HG03103 (cell line): ENCODE results near the gene NPC1.
"Not testable (repeated sequence)": the region's sequence is repeated elsewhere in the genome, so short reads cannot be mapped to it uniquely, and the experiment has no call there.

Source experiments
- ATAC-seq: cut with Tn5 transposase; IDR thresholded peaks from one replicate; pipeline ENCODE4 v1.9.1; 2021; ENCODE audit warnings: low read depth; ENCODE audit not compliant: unreplicated experiment

The NPC1 gene

DNA sequence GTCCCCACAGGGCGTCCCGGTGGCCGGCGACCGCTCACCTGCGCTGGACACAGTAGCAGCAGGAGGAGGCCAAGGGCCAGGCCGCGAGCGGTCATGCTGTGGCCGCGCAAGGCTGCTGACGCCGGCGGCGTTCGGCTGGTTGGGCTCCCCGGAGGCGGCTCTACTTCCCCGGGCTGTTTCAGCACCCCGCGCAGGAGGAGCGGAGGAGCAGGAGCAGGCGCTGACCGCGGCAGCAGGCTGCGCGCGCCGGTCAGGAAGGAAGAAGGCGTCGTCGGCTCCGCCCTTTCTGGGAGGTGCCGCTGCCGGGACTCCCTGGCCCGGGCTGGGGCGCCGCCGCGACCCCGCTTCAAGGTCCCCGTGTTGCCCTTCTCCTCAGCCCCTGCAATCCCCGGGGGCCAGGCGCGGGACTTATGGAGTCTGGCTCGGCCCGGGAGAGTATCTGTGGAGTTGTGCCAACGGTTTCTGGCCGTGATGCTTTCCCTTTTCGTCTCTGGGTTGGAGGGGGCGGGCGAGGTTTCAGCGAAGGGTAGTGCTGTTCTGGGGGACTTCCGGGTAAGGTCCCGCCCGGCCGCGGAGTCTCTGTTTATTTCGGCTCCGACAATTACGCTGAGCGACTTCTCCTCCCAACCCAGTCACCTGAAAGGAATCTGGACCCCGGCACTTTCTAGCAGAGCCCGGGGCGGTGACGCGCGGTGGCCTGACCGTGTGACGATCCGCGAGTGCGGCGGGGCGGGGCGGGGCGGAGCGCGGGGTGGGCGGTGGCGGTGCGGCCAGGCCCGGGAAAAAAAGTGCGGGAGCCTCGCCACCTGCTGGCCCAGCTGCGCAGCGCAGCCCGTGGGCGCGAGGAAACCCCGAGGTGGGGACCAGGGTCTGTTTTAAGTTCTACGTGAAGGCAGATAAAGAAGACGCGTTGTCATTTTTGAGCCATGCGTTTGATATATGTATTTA lies at the start of gene NPC1:
Gene NPC1 (minus strand): TSS at position 258 of the 948 bp plus-strand sequence. CDS start 163 bp downstream, at position 95.
- ATAC-seq: peak; percentile 89

DNA sequence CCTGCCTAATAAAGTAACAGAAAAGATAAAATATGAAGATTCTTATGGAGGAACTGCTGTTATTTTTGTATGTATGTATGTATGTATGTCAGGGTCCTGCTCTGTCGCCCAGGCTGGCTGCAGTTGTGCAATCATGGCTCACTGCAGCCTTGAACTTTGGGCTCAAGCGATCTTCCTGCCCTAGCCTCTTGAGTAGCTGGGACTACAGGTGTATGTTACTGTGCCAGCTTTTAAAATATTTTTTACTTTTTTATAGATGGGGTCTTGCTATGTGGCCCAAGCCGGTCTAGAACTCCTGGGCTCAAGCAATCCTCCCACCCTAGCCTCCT lies 49.7 kb upstream of the NPC1 start:
- ATAC-seq: no peak

DNA sequence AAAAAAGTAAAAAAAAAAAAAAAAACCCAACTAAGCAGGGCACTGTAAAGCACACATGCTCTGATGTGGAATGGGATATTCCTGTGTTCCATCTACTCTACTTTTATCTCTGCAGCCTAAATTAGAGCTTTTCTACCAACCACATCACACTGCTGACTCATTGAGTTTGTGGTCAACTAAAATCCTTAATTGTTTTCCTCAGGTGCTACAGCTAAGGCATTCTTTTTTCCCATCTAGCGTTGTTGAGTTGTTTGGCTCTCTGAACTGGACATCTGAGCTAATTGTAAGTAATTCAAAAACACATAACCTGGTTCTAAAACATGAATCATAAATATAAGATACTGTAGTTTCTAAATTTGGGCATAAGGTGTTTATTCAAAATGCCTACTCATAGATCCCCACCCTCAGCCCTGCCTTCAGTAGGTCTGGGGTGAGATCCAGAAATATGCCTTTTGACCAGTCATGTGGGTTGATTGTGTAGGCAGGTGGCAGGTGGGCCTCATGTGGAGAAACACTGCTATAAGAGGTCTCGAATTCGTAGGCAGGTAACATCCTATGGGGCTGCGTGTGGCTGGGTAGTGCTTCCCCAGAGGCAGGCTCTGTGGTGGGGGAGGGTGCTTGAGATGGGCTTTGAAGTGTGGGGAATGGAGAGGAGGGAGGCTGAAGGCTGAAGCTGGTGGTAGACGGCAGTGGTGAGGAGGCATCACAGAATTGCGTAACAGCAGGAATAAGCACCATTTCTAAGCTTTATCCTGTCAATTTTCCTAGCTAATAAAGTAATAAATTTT lies 49.2 kb upstream of the NPC1 start:
- ATAC-seq: no peak

DNA sequence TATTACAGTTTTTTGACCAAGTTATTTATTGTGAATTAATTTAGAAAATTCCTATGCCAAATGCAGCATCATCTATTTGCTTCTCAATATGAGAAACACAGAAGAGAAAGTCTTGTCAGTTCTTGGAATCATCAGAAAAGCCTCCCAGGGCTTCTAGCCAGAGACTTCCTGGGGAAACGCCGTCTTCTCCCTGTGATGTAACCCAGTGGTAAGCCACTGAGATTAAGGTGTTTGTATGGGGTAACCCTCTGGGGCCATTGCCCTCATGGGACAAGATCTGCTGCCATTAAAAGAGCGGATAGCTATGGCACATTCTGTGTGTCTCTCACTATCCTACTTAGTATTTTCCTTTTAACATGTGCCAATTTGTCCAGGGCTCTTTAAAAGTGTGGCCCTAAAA lies 48.4 kb upstream of the NPC1 start:
- no peak for ATAC-seq

DNA sequence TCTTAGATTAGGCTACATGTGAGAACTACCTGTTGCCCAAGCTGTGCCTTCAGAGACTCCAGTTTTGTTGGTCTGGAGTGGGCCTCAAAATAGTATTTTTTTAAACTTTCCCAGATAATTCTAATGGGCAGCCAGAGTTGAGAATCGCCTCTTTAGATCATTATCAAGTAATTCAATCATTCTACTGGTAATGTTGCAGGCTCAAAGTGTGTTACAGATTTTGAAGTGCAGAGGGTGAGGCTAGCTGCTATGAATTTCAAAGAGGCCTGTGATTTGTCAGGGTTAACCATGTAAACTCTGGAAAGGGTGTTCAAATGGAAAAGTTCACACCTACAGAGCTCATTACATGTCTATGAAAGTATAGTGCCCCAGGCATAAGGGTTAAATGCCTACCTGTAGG lies 46.3 kb upstream of the NPC1 start:
- no peak for ATAC-seq

DNA sequence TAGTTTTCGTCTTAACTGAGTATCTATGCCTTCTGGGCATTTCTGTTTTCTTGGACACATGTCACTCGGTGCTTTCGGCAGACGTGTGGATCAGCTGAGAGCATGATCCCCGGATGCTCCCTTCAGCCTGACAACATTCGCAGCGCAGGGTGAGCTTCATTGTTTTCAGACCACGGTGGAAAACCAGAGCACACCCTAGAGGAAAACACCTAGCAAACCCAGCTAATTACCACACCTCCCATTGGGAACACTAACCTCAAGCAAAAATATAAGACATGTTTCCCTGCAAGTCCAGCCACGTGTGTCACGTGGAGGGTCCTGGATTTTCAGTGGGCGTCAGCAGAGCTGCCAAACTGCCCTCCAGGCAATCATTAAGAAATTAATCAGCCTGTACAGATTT lies 45.4 kb upstream of the NPC1 start:
- ATAC-seq: no peak

DNA sequence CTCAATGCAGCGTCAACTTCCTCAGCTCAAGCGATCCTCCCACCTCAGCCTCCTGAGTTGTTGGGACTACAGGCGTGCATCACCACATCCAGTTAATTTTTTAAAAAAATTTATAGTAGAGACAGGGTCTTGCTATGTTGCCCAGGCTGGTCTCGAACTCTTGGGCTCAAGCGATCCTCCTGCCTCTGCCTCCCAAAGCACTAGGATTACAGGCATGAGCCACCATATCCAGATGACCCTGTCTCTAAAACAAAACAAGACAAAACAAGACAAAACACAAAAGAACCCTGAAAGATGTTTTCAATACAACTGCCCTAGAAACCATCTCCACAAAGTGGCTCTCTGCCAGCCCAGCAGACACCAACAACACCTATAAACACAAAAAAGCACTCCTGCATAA lies 45.0 kb upstream of the NPC1 start:
- ATAC-seq: no peak

DNA sequence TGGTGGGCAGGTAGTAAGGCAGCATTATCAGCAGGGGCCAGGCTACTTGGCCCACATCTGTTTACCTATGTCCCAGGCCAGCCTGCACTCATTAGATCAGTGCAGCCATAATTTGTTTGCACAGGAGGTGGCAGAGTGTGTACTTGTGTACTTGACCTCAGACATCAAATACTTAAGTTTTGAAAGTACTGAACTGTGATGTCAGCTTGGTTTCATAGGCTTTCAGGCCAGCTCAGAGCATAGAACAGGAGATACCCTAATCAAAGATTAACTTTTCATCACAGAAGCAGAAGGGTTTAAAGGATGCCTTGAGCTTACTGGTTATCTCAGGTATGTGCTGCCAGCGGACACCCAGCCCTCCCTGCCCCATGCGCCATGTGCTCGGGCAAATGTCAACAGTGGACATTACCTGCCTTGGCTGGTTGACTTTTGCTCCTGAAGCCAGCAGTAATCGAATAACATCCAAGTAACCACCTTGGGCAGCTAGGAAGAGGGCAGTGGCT lies 43.2 kb upstream of the NPC1 start:
- ATAC-seq: no peak

DNA sequence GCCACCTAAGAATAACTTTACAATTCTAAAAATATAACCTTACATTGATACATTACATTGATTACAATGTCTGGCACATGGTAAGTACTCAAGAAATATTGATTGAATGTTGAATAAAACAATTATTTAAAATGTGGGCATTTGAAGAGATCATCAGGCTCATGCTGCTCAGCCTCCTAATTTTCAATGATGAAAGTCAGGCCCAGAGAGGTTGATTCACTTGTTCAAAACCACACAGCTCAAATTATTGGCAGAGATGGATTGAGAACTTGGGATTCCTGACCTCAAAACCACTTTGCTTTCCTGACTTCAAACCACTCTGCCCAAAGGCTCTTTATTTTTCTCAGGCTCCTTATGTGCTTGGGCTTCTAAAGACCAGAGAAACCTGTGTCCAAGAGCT lies 41.7 kb upstream of the NPC1 start:
- ATAC-seq: no peak

DNA sequence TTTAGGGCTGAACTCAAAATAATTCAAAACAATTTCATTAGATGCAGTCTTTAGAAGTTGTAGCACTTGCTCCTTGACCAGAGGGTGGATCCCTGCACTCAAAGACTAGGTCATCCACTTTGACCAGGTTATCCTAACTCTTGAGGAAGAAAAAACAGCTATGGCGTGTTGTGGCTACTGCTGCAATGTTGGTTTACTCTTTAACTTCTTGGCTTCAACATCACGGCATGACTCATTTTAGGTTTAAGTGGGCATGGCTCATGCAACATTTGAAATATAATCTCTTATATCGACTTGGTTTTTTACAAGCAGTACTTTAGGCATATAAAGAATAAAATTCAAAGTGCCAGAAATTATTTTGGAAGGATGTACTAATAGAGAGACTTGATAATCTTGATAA lies 41.0 kb upstream of the NPC1 start:
- no peak for ATAC-seq

DNA sequence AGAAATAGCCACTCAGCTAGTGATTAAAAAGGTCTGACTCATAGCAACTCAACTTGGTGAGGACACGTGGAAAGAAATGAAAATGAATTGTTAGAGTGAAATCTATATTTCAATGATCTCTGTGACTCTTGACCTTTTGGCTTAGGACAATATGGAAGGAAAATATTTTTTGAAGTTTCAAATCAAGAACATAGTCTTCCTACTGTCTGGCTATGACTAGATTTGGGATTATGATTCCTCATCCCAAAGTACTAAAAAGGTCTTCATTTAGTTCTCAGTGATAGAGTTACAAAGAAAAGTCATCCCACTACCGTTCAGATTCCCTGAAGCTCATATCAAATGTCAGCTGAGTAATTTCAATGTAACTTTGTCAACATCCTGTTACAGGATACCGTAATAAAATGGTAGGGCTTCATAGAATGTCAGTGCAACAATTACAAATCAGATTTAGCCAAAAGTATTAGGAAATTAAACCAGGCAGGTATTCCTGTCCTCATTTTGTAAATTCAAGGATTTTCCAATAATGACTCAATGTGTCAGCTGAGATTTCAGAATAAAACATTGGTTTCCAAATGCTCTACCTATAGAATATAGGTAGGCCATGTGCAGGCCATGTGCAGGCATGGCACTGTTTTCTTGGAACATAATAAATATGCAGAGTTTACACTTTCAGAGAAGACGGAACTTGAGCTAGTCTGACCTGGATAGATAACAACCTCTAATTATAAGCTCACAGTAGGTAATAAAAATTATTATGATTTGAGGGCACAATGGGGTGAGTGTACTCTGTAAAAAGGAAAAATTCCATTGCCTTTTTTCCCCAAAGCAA lies 40.4 kb upstream of the NPC1 start:
- no peak for ATAC-seq

DNA sequence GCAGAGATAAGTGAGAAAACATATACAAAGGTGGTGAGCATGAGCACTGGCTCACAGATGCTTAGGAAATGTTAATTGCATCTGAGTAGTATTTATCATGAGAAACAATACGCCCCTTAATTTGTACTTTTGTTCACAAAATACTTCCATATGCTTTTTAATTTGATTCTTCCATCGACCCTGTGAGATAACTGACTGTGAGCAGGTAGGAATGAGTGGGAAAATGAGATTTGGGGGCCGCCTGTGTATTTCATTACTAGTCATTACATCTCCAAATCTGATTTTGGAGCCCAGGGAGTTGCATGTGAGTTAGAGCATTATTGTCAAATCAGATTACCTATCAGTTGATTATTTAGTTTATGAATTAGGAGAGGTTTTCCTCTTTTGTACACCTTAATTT lies 36.7 kb upstream of the NPC1 start:
- no peak for ATAC-seq

DNA sequence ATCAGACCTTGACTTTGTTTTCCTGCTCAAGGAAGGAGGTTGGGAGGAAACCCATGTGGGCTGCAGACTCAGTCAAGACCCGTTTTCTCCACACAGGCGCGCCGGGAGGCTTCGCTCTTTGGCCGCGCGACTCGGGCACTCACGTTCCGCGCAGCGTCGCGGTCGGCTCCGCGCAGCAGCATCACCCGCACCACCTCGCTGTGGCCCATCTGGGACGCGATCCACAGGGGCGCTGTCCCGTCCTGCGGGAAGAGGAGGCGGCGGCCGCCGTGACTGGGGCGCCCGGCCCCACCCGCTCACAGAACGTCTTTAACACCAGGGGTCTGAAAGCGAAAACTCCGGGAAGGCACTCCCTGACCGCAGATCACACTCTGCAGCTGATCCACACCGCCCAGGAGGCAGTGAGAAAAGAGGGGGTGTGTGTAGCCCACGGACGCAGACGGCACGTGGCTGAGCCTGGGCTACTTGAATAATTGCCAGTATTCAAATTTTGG lies 33.1 kb upstream of the NPC1 start:
- ATAC-seq: no peak

DNA sequence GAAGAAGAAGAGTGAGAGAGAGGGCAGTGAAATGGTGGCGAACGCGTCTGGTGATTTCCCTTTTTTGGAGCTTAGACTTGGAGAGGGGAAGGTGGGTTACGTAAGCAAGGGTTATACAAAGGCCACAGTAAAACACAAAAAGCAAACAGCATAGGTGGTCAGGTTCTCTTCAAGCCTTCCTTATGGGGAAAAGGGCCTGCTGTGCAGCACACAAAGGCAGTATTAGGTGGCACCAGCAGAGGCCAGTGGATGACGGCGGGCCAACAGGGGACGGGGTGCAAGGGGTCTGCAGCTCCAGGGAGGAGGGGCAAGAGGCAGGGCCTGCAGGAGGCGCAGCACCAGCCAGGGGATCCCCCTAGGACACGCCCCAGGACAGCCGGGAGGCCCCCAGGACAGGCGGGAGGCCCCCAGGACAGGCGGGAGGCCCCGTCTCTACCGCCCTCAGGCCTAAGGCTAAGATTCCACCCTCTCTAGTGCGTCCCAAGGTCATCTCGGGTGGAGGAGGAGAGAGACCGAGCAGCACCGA lies 32.6 kb upstream of the NPC1 start:
- no peak for ATAC-seq

DNA sequence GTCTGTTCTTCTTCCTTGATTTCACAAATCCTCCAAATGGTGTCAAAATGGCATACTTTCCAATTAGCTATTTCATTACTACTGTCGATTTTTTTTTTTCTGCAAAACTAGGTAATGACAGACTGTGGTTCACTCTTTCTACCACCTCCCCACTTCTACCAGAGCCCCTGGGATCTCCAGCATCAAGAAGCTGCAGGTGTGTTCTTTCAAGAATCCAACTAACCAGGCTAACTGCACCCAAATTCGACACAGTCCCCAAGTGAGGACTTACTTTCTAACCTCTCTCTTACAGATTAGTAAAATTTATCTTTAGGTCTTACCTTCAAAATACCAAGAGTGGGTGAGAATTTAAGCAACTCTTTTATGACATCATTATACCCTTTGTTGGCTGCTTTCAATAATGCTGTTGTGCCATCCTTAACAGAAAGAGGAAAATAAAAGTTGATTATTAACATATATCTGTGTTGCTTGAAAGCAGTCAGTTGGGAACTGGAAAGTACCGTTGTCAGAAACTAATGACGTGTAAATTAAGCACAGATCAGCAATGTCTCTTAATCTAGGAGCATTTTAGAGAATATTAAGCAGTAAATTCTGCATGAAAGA lies 31.2 kb upstream of the NPC1 start:
- no peak for ATAC-seq

DNA sequence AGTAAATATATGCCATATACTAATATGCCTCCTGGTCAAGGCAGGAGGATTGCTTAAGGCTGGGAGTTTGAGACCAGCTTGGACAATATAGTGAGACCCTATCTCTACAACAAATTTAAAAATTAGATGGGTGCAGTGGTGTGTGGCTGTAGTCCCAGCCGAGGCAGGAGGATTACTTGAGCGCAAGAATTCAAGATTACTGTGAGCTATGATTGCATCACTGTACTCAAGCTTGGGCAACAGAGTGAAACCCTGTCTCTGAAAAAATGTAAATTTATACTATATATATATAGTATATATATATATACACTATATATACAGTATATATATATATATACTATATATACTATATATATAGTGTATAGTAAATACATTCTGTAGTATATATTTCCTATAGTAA lies 30.0 kb upstream of the NPC1 start:
- no peak for ATAC-seq

DNA sequence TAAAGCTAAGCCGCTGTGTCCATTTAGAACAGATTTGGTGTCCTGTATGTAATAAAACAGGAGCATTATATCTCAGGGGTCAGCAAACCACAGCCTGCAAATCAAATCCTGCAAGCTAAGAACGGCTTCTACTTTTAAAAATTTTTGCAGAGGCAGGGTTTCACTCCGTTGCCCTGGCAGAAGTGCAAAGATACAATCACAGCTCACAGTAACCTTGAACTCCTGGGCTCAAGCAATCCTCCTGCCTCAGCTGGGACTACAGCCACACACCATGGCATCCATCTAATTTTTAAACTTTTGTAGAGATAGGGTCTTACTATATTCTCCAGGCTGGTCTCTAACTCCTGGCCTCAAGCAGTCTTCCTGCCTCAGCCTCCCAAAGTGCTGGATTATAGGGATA lies 28.6 kb upstream of the NPC1 start:
- no peak for ATAC-seq

DNA sequence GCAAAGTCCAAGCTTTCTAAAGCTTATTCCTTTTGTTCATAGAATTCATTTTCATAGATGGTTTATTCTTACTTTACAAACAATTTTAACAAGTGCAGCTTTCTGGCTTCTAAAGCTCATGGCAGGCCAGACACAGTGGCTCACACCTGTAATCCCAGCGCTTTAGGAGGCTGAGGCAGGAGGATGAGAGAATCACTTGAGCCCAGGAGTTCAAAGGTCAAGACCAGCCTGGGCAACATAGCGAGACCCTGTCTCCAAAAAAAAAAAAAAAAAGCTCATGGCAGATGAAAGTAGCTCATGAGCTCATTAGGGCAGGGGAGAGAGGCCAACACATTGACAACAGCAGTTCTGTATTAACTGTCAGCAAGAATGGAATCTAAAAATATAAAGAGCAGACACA lies 28.1 kb upstream of the NPC1 start:
- no peak for ATAC-seq

DNA sequence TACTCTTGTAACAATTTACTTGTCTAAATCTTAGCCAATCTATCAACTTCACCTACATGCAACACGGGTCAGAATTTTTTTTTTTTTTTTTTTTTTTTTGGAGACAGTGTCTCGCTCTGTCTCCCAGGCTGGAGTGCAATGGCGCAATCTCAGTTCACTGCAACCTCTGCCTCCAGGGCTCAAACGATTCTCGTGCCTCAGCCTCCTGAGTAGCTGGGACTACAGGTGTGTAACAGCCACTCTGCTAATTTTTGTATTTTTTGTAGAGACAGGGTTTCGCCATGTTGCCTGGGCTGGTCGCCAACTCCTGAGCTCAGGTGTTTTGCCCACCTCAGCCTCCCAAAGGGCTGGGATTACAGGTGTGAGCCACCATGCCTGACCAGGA lies 26.8 kb upstream of the NPC1 start:
- not testable (repeated sequence) for ATAC-seq
